Neural cell (in vitro differentiated cells): Measurements from ENCODE around the gene XPNPEP3.

ENCODE experiments used
- CTCF ChIP-seq: fragments of 450-650 bp; IDR thresholded peaks from 2 replicates; pipeline ENCODE4 v1.5.1; 2014; ENCODE audit warnings: antibody characterized with exemption, mild to moderate bottlenecking, moderate library complexity; ENCODE audit not compliant: poor library complexity, severe bottlenecking
- EP300 ChIP-seq: fragments of 450-650 bp; conservative IDR thresholded peaks from 2 replicates; pipeline ENCODE4 v1.6.1; 2014; ENCODE audit warnings: antibody characterized with exemption, mild to moderate bottlenecking, moderate library complexity; ENCODE audit not compliant: poor library complexity, severe bottlenecking
- EZH2 ChIP-seq: fragments of 200-600, 300-800 bp; shearing (Covaris generic), sonication (generic); IDR thresholded peaks from 2 replicates; pipeline ENCODE4 v1.6.1; 2014; ENCODE audit warnings: antibody characterized with exemption, low read length, borderline replicate concordance, mild to moderate bottlenecking; ENCODE audit not compliant: insufficient read depth, poor library complexity, severe bottlenecking
- MXI1 ChIP-seq: fragments of 450-650 bp; conservative IDR thresholded peaks from 2 replicates; pipeline ENCODE4 v1.6.1; 2014; ENCODE audit warnings: antibody characterized with exemption, mild to moderate bottlenecking; ENCODE audit not compliant: poor library complexity, severe bottlenecking
- POLR2AphosphoS5 ChIP-seq: IDR thresholded peaks from 2 replicates; pipeline ENCODE4 v1.6.1; 2012
- RAD21 ChIP-seq: fragments of 450-650 bp; conservative IDR thresholded peaks from 2 replicates; pipeline ENCODE4 v1.6.1; 2014; ENCODE audit warnings: antibody characterized with exemption, mild to moderate bottlenecking, moderate library complexity
- SMC3 ChIP-seq: fragments of 450-650 bp; conservative IDR thresholded peaks from 2 replicates; pipeline ENCODE4 v1.6.1; 2014; ENCODE audit warnings: antibody characterized with exemption, mild to moderate bottlenecking, moderate library complexity; ENCODE audit not compliant: poor library complexity
- TAF1 ChIP-seq: IDR thresholded peaks from 2 replicates; pipeline ENCODE4 v1.6.1; 2012; ENCODE audit warnings: low read depth
- TF ChIP-seq, protein P1 (sequence below): IDR thresholded peaks from 2 replicates; pipeline ENCODE4 v1.6.1; 2012; ENCODE audit warnings: borderline replicate concordance

DNA sequence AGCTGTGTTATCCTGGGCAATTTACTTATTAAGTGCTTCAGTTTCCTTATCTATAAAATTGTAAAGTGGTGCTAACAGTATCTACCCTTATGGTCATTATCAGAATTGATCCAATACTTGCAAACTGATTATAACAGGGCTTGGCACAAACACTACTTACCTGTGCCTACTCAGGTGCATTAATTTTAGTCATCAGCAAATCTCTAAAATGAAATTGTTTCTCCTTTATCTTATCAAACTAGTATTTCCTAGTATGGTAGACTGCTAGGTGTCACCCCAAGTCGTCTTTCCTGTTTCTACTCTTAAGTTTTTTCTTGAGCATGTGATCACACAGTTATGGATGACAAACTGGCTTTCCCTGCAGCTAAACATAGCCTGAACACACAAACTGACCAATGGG lies 33.5 kb upstream of the XPNPEP3 start:
- TF ChIP-seq CTCF = no peak
- no peak for TF ChIP-seq POLR2AphosphoS5
- TF ChIP-seq, protein P1, sequence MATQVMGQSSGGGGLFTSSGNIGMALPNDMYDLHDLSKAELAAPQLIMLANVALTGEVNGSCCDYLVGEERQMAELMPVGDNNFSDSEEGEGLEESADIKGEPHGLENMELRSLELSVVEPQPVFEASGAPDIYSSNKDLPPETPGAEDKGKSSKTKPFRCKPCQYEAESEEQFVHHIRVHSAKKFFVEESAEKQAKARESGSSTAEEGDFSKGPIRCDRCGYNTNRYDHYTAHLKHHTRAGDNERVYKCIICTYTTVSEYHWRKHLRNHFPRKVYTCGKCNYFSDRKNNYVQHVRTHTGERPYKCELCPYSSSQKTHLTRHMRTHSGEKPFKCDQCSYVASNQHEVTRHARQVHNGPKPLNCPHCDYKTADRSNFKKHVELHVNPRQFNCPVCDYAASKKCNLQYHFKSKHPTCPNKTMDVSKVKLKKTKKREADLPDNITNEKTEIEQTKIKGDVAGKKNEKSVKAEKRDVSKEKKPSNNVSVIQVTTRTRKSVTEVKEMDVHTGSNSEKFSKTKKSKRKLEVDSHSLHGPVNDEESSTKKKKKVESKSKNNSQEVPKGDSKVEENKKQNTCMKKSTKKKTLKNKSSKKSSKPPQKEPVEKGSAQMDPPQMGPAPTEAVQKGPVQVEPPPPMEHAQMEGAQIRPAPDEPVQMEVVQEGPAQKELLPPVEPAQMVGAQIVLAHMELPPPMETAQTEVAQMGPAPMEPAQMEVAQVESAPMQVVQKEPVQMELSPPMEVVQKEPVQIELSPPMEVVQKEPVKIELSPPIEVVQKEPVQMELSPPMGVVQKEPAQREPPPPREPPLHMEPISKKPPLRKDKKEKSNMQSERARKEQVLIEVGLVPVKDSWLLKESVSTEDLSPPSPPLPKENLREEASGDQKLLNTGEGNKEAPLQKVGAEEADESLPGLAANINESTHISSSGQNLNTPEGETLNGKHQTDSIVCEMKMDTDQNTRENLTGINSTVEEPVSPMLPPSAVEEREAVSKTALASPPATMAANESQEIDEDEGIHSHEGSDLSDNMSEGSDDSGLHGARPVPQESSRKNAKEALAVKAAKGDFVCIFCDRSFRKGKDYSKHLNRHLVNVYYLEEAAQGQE = no peak
- no peak for TF ChIP-seq EP300
- no peak for TF ChIP-seq TAF1
- TF ChIP-seq RAD21 = no peak
- no peak for TF ChIP-seq SMC3
- TF ChIP-seq EZH2 = no peak
- TF ChIP-seq MXI1 = no peak
